ENCODE data around the gene MED12L.

Gene MED12L

GRCh38 chr3:151483961-151484520, 398.6 kb downstream of the MED12L start:
- H3K4me3 ChIP-seq (ENCODE audit: low read depth, low read length) = no peak overlapping the region
- TF ChIP-seq CTCF (IDR thresholded peaks at IDR 0.05; ENCODE audit: low read depth, low read length) = no peak
